Trophoblast cell (in vitro differentiated cells and primary cell): Measurements from ENCODE around the gene CDX1.
A peak's percentile ranks its signal among the peaks of the same experiment; 100 is the strongest.

ENCODE experiments used
- DNase-seq, 2 donors: peaks; one replicate each; pipeline ENCODE4 v3.0.0-alpha.2; 2016
- H2AFZ ChIP-seq: 2 replicates; pipeline ENCODE4 v1.6.1; 2013; ENCODE audit warnings: low read length, moderate library complexity, mild to moderate bottlenecking; ENCODE audit not compliant: insufficient read depth, poor library complexity
- H2AK5ac ChIP-seq: 2 replicates; pipeline ENCODE4 v1.6.1; 2013; ENCODE audit warnings: mild to moderate bottlenecking, low read length
- H2BK120ac ChIP-seq: 2 replicates; pipeline ENCODE4 v1.6.1; 2013; ENCODE audit warnings: low read length, mild to moderate bottlenecking, moderate library complexity; ENCODE audit not compliant: insufficient read depth, poor library complexity
- H2BK12ac ChIP-seq: 2 replicates; pipeline ENCODE4 v1.6.1; 2013; ENCODE audit warnings: mild to moderate bottlenecking, low read length, moderate library complexity
- H2BK5ac ChIP-seq: 2 replicates; pipeline ENCODE4 v1.6.1; 2013; ENCODE audit warnings: low read length, low read depth, moderate library complexity, mild to moderate bottlenecking; ENCODE audit not compliant: poor library complexity
- H3K14ac ChIP-seq: 2 replicates; pipeline ENCODE4 v1.6.1; 2013; ENCODE audit warnings: mild to moderate bottlenecking, low read length
- H3K18ac ChIP-seq: 2 replicates; pipeline ENCODE4 v1.6.1; 2013; ENCODE audit warnings: mild to moderate bottlenecking, low read length
- H3K23ac ChIP-seq: 2 replicates; pipeline ENCODE4 v1.6.1; 2013; ENCODE audit warnings: low read length
- H3K27ac ChIP-seq: 2 replicates; pipeline ENCODE4 v1.5.1; 2013; ENCODE audit warnings: low read depth, mild to moderate bottlenecking, inconsistent platforms, low read length, moderate library complexity
- H3K27me3 ChIP-seq: 2 replicates; pipeline ENCODE4 v1.6.1; 2013; ENCODE audit warnings: inconsistent platforms, mild to moderate bottlenecking, low read length, moderate library complexity; ENCODE audit not compliant: insufficient read depth
- H3K36me3 ChIP-seq, 2 experiments: 1 replicate in 1 of 2; 2 replicates in 1 of 2; pipeline ENCODE4 v1.6.1; 2013; ENCODE audit warnings: low read length in 2 of 2, mild to moderate bottlenecking in 2 of 2, moderate library complexity in 1 of 2; ENCODE audit not compliant: insufficient read depth in 2 of 2, control insufficient read depth in 1 of 2
- H3K4ac ChIP-seq: 2 replicates; pipeline ENCODE4 v1.6.1; 2013; ENCODE audit warnings: low read depth, mild to moderate bottlenecking, low read length, moderate library complexity
- H3K4me1 ChIP-seq, 2 experiments: 1 replicate in 1 of 2; 2 replicates in 1 of 2; pipeline ENCODE4 v1.6.1; 2013; ENCODE audit warnings: low read length in 2 of 2, mild to moderate bottlenecking in 2 of 2, moderate library complexity in 1 of 2; ENCODE audit not compliant: insufficient read depth in 2 of 2, control insufficient read depth in 1 of 2
- H3K4me2 ChIP-seq: 2 replicates; pipeline ENCODE4 v1.6.1; 2013; ENCODE audit warnings: inconsistent platforms, mild to moderate bottlenecking, low read length, moderate library complexity
- H3K4me3 ChIP-seq: 2 replicates; pipeline ENCODE4 v1.5.1; 2013; ENCODE audit warnings: mild to moderate bottlenecking, low read depth, low read length, inconsistent platforms
- H3K79me1 ChIP-seq: one replicate; pipeline ENCODE4 v1.6.1; 2013; ENCODE audit warnings: low read length
- H3K79me2 ChIP-seq: 2 replicates; pipeline ENCODE4 v1.6.1; 2013; ENCODE audit warnings: low read length, mild to moderate bottlenecking; ENCODE audit not compliant: control insufficient read depth, insufficient read depth, poor library complexity
- H3K9ac ChIP-seq: 2 replicates; pipeline ENCODE4 v1.6.1; 2013; ENCODE audit warnings: mild to moderate bottlenecking, low read length
- H3K9me3 ChIP-seq: 2 replicates; pipeline ENCODE4 v1.6.1; 2013; ENCODE audit warnings: low read depth, mild to moderate bottlenecking, control low read depth, inconsistent platforms, low read length; ENCODE audit not compliant: insufficient read depth
- H4K12ac ChIP-seq: 2 replicates; pipeline ENCODE4 v1.6.1; 2013; ENCODE audit warnings: low read depth, mild to moderate bottlenecking, low read length, moderate library complexity
- H4K8ac ChIP-seq: 2 replicates; pipeline ENCODE4 v1.6.1; 2013; ENCODE audit warnings: low read depth, mild to moderate bottlenecking, low read length, moderate library complexity
- H4K91ac ChIP-seq: one replicate; pipeline ENCODE4 v1.6.1; 2013; ENCODE audit warnings: low read depth, mild to moderate bottlenecking, low read length, moderate library complexity
- WGBS: extraction: QIAGEN DNeasy Blood & Tissue Kit; methylation state at CpG from one replicate; pipeline ENCODE4 v1.1.7; 2013; ENCODE audit warnings: missing lambda C conversion rate; ENCODE audit not compliant: insufficient read length, insufficient coverage; ENCODE audit errors: extremely low coverage; 5-methylcytosine and 5-hydroxymethylcytosine counted together

The CDX1 gene

DNA sequence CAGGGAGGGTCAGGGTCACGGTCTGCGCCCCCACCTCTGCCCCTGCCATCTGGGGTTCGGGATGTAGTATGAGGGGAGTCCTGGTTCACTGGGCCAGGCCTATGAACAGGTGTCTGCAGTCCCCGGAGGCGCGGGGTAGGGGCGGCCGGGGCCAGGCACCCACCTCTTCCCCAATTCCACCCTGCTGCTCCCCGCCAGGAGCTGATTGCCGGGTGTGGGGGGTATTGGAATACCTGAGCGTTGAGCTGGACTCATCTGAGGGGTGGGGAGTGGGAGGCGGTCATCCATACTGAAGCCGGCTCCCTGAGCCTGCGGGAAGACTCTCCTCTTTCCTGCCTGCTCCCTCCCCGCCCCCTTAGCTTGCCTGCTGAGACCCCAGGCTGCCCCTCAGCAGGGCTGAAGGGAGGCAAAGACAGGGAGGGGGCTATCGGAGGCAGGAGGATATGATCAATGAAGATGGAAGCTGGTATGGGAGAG lies 24.0 kb downstream of the CDX1 start:
- WGBS: no CpG with 5 or more reads among the region's 16 CpGs
- Histone ChIP-seq H3K4me2 (no peak overlapping the region), H3K4ac (no peak overlapping the region), H3K27me3 (peaks cover 28% of the 10 kb centered on the region), H4K91ac (no peak overlapping the region), H3K79me2 (peaks cover 1% of the 10 kb centered on the region), H4K8ac (no peak overlapping the region), H3K18ac (no peak overlapping the region), H3K79me1 (no peaks in the 10 kb centered on the region), H2BK5ac (no peak overlapping the region), H2BK120ac (no peak overlapping the region), H2BK12ac (no peak overlapping the region), H3K9ac (no peak overlapping the region), H2AK5ac (no peak overlapping the region), H3K14ac (no peak overlapping the region), H3K36me3 (no peaks in the 10 kb centered on the region), H3K4me1 (peaks cover 14 to 21% of the 10 kb centered on the region in 2 experiments), H3K27ac (no peak overlapping the region), H4K12ac (no peak overlapping the region), H3K23ac (no peak overlapping the region), H2AFZ (no peak overlapping the region), H3K4me3 (peak overlapping the region; percentile 10), H3K9me3 (no peaks in the 10 kb centered on the region)
- DNase-seq: no peak

GRCh38 chr5:150190987-150191386 lies 24.4 kb downstream of the CDX1 start:
- Histone ChIP-seq H3K4me2 (no peak overlapping the region), H3K9ac (no peak overlapping the region), H3K79me1 (no peaks in the 10 kb centered on the region), H3K27me3 (peaks cover 28% of the 10 kb centered on the region), H2BK5ac (no peak overlapping the region), H3K4ac (no peak overlapping the region), H3K23ac (no peak overlapping the region), H3K36me3 (no peaks in the 10 kb centered on the region), H3K4me3 (no peak overlapping the region), H4K91ac (no peak overlapping the region), H3K4me1 (peaks cover 14 to 21% of the 10 kb centered on the region in 2 experiments), H2BK12ac (no peak overlapping the region), H4K12ac (no peak overlapping the region), H3K14ac (no peak overlapping the region), H2AK5ac (no peak overlapping the region), H3K79me2 (peaks cover 1% of the 10 kb centered on the region), H4K8ac (no peak overlapping the region), H3K27ac (no peak overlapping the region), H3K9me3 (no peaks in the 10 kb centered on the region), H2AFZ (no peak overlapping the region), H2BK120ac (no peak overlapping the region), H3K18ac (no peak overlapping the region)
- no CpG with 5 or more reads among the region's 2 CpGs for WGBS
- DNase-seq: no peak

DNA sequence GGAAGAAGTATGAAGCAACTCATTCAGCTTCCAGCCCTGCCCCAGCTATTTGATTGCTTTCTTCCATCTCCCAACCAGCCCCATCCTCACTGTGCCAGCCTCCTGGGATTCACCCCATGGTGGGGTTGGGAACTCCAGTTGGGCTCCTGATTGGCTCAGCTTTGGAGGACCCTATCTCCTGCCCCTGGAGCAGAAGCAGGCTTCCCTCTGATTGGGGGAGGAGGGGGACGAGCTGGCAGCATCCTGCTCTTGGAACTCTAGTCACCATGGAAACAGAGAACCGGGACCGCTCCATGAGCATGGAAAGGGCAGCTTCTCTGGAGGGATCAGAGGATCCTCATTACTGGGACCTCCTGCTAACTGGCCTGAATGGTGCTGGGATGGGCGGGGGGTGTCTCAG lies 25.9 kb downstream of the CDX1 start:
- peaks cover 14 to 21% of the 10 kb centered on the region in 2 experiments for H3K4me1 ChIP-seq
- H3K23ac ChIP-seq: no peak overlapping the region
- peaks cover 1% of the 10 kb centered on the region for H3K79me2 ChIP-seq
- H4K91ac ChIP-seq: no peak overlapping the region
- H3K4me3 ChIP-seq: no peak overlapping the region
- H4K12ac ChIP-seq: no peak overlapping the region
- no peak overlapping the region for H2BK12ac ChIP-seq
- no peak overlapping the region for H3K4ac ChIP-seq
- no peak overlapping the region for H4K8ac ChIP-seq
- H2BK5ac ChIP-seq: no peak overlapping the region
- H3K9ac ChIP-seq: no peak overlapping the region
- WGBS: no CpG with 5 or more reads among the region's 4 CpGs
- no peak for DNase-seq
- no peaks in the 10 kb centered on the region for H3K79me1 ChIP-seq
- no peaks in the 10 kb centered on the region for H3K36me3 ChIP-seq
- peaks cover 28% of the 10 kb centered on the region for H3K27me3 ChIP-seq
- no peak overlapping the region for H3K14ac ChIP-seq
- no peak overlapping the region for H2AK5ac ChIP-seq
- H3K9me3 ChIP-seq: no peaks in the 10 kb centered on the region
- no peak overlapping the region for H3K18ac ChIP-seq
- H3K4me2 ChIP-seq: no peak overlapping the region
- no peak overlapping the region for H2AFZ ChIP-seq
- no peak overlapping the region for H2BK120ac ChIP-seq
- H3K27ac ChIP-seq: no peak overlapping the region

- Histone ChIP-seq H4K91ac (no peak overlapping the region), H2AFZ (no peak overlapping the region), H2BK5ac (no peak overlapping the region), H3K36me3 (no peaks in the 10 kb centered on the region), H3K4me3 (no peak overlapping the region), H3K4me1 (peaks cover 6 to 10% of the 10 kb centered on the region in 2 experiments), H3K4me2 (no peak overlapping the region), H3K23ac (no peak overlapping the region), H3K14ac (no peak overlapping the region), H4K12ac (no peak overlapping the region), H2BK12ac (no peak overlapping the region), H3K27me3 (peaks cover 2% of the 10 kb centered on the region), H4K8ac (no peak overlapping the region), H3K9ac (no peak overlapping the region), H3K18ac (no peak overlapping the region), H2AK5ac (no peak overlapping the region), H3K9me3 (no peaks in the 10 kb centered on the region), H3K27ac (no peak overlapping the region), H3K79me1 (no peaks in the 10 kb centered on the region), H3K79me2 (no peaks in the 10 kb centered on the region), H3K4ac (no peak overlapping the region), H2BK120ac (no peak overlapping the region)
- WGBS: no CpG with 5 or more reads among the region's 9 CpGs
- no peak for DNase-seq
Measured at GRCh38 chr5:150195736-150196485, 29.3 kb downstream of the CDX1 start.
